HepG2 (cell line): Measurements from ENCODE around the gene GADD45G. TPM values are rescaled to one million over a fixed set of nuclear protein-coding genes. Genes with fewer than 3 reads are reported as not detected.

Experiments used
- ATAC-seq: fragments of 200-7000 bp; cut with Tn5 transposase; 3 replicates; pipeline ENCODE4 v1.9.1; 2020; ENCODE audit warnings: mild to moderate bottlenecking, moderate library complexity
- BruUV-seq: library from RNA; stranded (reverse); fragments of 400-500 nt; replicated peaks from 2 replicates; lab custom pipeline; 2021; lab: Mats Ljungman, UMichigan
- CTCF ChIA-PET: fragments of 300-600 bp; formaldehyde crosslinking; extraction: SDS; loops from one replicate; lab custom pipeline; 2021; ENCODE audit warnings: low total read pairs, inconsistent platforms, low intra/inter-chr PET ratio; lab: Yijun Ruan, JAX
- POLR2A ChIA-PET: fragments of 350-600 bp; sonication (Branson Sonifier 250); formaldehyde crosslinking; loops from one replicate; lab custom pipeline; 2020; ENCODE audit warnings: antibody characterized with exemption, inconsistent platforms; lab: Yijun Ruan, JAX
- DNase-seq: peaks from one replicate; pipeline ENCODE4 v3.0.0-alpha.2; 2015; ENCODE audit warnings: low spot score
- FAIRE-seq: peaks from 3 replicates; lab custom pipeline; 2011; peaks lifted over from hg19 to GRCh38; lab: Jason Lieb, UNC
- H2AFZ ChIP-seq: one replicate; pipeline ENCODE4 v1.6.1; 2011; ENCODE audit warnings: low read length, inconsistent platforms
- H3K27ac ChIP-seq: fragments of 300-600 bp; 3 replicates; pipeline ENCODE4 v1.8.0; 2011; ENCODE audit warnings: mixed run types, mild to moderate bottlenecking, mixed read lengths, low read length, inconsistent platforms; ENCODE audit not compliant: insufficient read depth; ENCODE audit errors: extremely low read length
- H3K27me3 ChIP-seq, 2 experiments: fragments of 200-600 bp in 1 of 2; 2 replicates in 1 of 2; 3 replicates in 1 of 2; pipeline versions ENCODE4 v1.6.0 to v1.8.0; 2011; ENCODE audit warnings: low read length in 2 of 2, mild to moderate bottlenecking in 2 of 2, moderate library complexity in 2 of 2, inconsistent platforms in 1 of 2; ENCODE audit not compliant: insufficient read depth in 2 of 2, control insufficient read depth in 1 of 2
- H3K36me3 ChIP-seq, 2 experiments: fragments of 200-600 bp in 1 of 2; replicated peaks in 1 of 2; 2 replicates in 1 of 2; 3 replicates in 1 of 2; pipeline versions ENCODE4 v1.5.1 to v1.8.0; 2011; ENCODE audit warnings: low read length in 2 of 2, inconsistent platforms in 1 of 2; ENCODE audit not compliant: insufficient read depth in 2 of 2, control insufficient read depth in 1 of 2
- H3K4me1 ChIP-seq: 2 replicates; pipeline ENCODE4 v1.5.1; 2012; ENCODE audit warnings: low read length, inconsistent platforms; ENCODE audit not compliant: insufficient read depth
- H3K4me2 ChIP-seq: 2 replicates; pipeline ENCODE4 v1.6.0; 2011; ENCODE audit warnings: low read depth, low read length, inconsistent platforms
- H3K4me3 ChIP-seq, 3 experiments: fragments of 200-600 bp in 1 of 3; sonication (generic), shearing (Covaris generic) in 1 of 3; replicated peaks in 1 of 3; 2 replicates each; pipeline ENCODE4 v1.5.1; 2011 to 2016; ENCODE audit warnings: low read length in 3 of 3, inconsistent platforms in 2 of 3, low read depth in 2 of 3, mild to moderate bottlenecking in 2 of 3, control low read depth in 1 of 3, mixed read lengths in 1 of 3; ENCODE audit not compliant: insufficient read depth in 1 of 3
- H3K79me2 ChIP-seq: one replicate; pipeline ENCODE4 v1.6.1; 2011; ENCODE audit warnings: low read length, inconsistent platforms; ENCODE audit not compliant: insufficient read depth
- H3K9ac ChIP-seq: 2 replicates; pipeline ENCODE4 v1.6.0; 2011; ENCODE audit warnings: mild to moderate bottlenecking, low read depth, low read length, inconsistent platforms; ENCODE audit not compliant: insufficient read depth
- H3K9me3 ChIP-seq: 2 replicates; pipeline ENCODE4 v1.5.1; 2012; ENCODE audit warnings: mild to moderate bottlenecking, low read length
- H4K20me1 ChIP-seq: 2 replicates; pipeline ENCODE4 v1.6.0; 2011; ENCODE audit warnings: inconsistent platforms, mild to moderate bottlenecking, low read length, moderate library complexity; ENCODE audit not compliant: insufficient read depth
- BCL6 ChIP-seq: IDR thresholded peaks from 2 replicates; pipeline ENCODE4 v1.6.1; 2016; ENCODE audit warnings: missing genetic modification reagents, missing compliant biosample characterization
- ERF ChIP-seq: IDR thresholded peaks from 2 replicates; pipeline ENCODE4 v1.6.1; 2018; ENCODE audit warnings: missing biosample characterization, missing genetic modification reagents
- KLF15 ChIP-seq: sonication (generic); formaldehyde crosslinking; IDR thresholded peaks from 2 replicates; pipeline ENCODE4 v1.8.1; 2023; ENCODE audit warnings: borderline replicate concordance, mild to moderate bottlenecking, inconsistent platforms, missing genetic modification reagents, mixed read lengths
- MAFF ChIP-seq: IDR thresholded peaks from 2 replicates; pipeline ENCODE4 v1.6.1; 2011; ENCODE audit warnings: low read depth, low read length, improper control_type of control experiment
- MYNN ChIP-seq: sonication (generic); formaldehyde crosslinking; IDR thresholded peaks from 2 replicates; pipeline ENCODE4 v1.4.0; 2020; ENCODE audit warnings: mild to moderate bottlenecking, low read depth, missing genetic modification reagents
- NFE2L1 ChIP-seq: sonication (generic); formaldehyde crosslinking; IDR thresholded peaks from 2 replicates; pipeline ENCODE4 v1.4.0; 2020; ENCODE audit warnings: missing genetic modification reagents, mild to moderate bottlenecking, borderline replicate concordance
- PATZ1 ChIP-seq: sonication (generic); formaldehyde crosslinking; IDR thresholded peaks from 2 replicates; pipeline ENCODE4 v1.4.0; 2020; ENCODE audit warnings: missing genetic modification reagents
- SRY ChIP-seq: sonication (generic); formaldehyde crosslinking; IDR thresholded peaks from 2 replicates; pipeline ENCODE4 v1.8.0; 2022; ENCODE audit warnings: mild to moderate bottlenecking, missing genetic modification reagents
- XRCC5 ChIP-seq: fragments of 200-400 bp; formaldehyde crosslinking; optimal IDR thresholded peaks from 2 replicates; pipeline ENCODE3; 2017; ENCODE audit warnings: mild to moderate bottlenecking, low read length
- ZFY ChIP-seq: sonication (generic); formaldehyde crosslinking; IDR thresholded peaks from 2 replicates; pipeline ENCODE4 v1.4.0; 2020; ENCODE audit warnings: missing genetic modification reagents
- ZGPAT ChIP-seq: IDR thresholded peaks from 2 replicates; pipeline ENCODE4 v1.6.1; 2016; ENCODE audit warnings: mild to moderate bottlenecking
- ZNF672 ChIP-seq: sonication (generic); formaldehyde crosslinking; IDR thresholded peaks from 2 replicates; pipeline ENCODE4 v1.8.1; 2022; ENCODE audit warnings: missing genetic modification reagents
- ZSCAN21 ChIP-seq: sonication (generic); formaldehyde crosslinking; IDR thresholded peaks from 2 replicates; pipeline ENCODE4 v1.8.0; 2022; ENCODE audit warnings: mild to moderate bottlenecking, missing genetic modification reagents, moderate library complexity, borderline replicate concordance
- WGBS: methylation state at CpG from one replicate; pipeline ENCODE4 v1.1.6; 2017; ENCODE audit warnings: low lambda C conversion rate; 5-methylcytosine and 5-hydroxymethylcytosine counted together
- in situ Hi-C: cut with HindIII; loops from 2 replicates; pipeline ENCODE4 v1.10.0; 2017; ENCODE audit warnings: low pct_unique_long_range_greater_than_20kb; ENCODE audit not compliant: extremely low pct_ligation_motif_present
- intact Hi-C: fragments of 100-400 bp; cut with micrococcal nuclease; formaldehyde crosslinking; loops from one replicate; pipeline ENCODE4 v1.10.0; 2022; ENCODE audit not compliant: unreplicated experiment
- polyA plus RNA-seq, 8 experiments: library from polyadenylated mRNA; depleted of rRNA in 3 of 8; stranded (reverse) in 7 of 8; unstranded in 1 of 8; fragments of >200 nt; fragmentation: Illumina TruSeq in 4 of 8; extraction: Trizol in 4 of 8; gene quantifications; 2 replicates each; pipeline versions ENCODE4 v1.2.1 to v1.2.3, GENCODE V29; 2011 to 2016; ENCODE audit warnings: low read depth in 4 of 8, missing spikeins in 1 of 8, mixed read lengths in 1 of 8; ENCODE audit not compliant: insufficient read depth in 1 of 8
- total RNA-seq, 5 experiments: library from RNA; depleted of rRNA; stranded (reverse); fragments of >200 nt; fragmentation: Illumina TruSeq; extraction: Trizol; gene quantifications; 2 replicates each; pipeline ENCODE4 v1.2.3, GENCODE V29; 2016; ENCODE audit warnings: low read depth in 1 of 5
- TF ChIP-seq, protein P1 (sequence below): sonication (generic); formaldehyde crosslinking; IDR thresholded peaks from 2 replicates; pipeline ENCODE4 v1.4.0; 2020; ENCODE audit warnings: mild to moderate bottlenecking, missing genetic modification reagents

Gene GADD45G
- total and polyA plus RNA-seq, 2 of the 13 experiments (the other 11 are each of a cell fraction or from before 2014, with no cell fraction given) = not detected

- no peak overlapping the region for H3K27ac ChIP-seq
- no peak overlapping the region for H3K9ac ChIP-seq
- peaks cover 3% of the 10 kb centered on the region; the same call in 1 of the 2 replicates for H4K20me1 ChIP-seq
- intact Hi-C loops = no loop called here
- no peak overlapping the region for H2AFZ ChIP-seq
- CTCF ChIA-PET = interaction anchor here (3.7 kb wide), 1 partner anchor 496 kb away, joined by 42 read pairs; no protein-coding TSS in a partner anchor
- in situ Hi-C loops = loop anchor here (10.0 kb wide), 1 partner anchor 129 kb away; no protein-coding TSS in a partner anchor
- 11% methylated on average over 18 of the region's 40 CpGs for WGBS
- no peaks in the 10 kb centered on the region for H3K79me2 ChIP-seq
- DNase-seq (peak; percentile 27), ATAC-seq (peak; percentile 91), FAIRE-seq (no peak)
- no TSS peak for BruUV-seq
- peaks cover 38% of the 10 kb centered on the region for H3K4me1 ChIP-seq
- POLR2A ChIA-PET = no interaction called here
- no peaks in the 10 kb centered on the region for H3K36me3 ChIP-seq
- H3K4me3 ChIP-seq = peak overlapping the region; percentile 31 to 53 (median 36); a peak in 4 of 6 replicates
- no peaks in the 10 kb centered on the region for H3K9me3 ChIP-seq
- H3K27me3 ChIP-seq = peaks cover 5 to 56% of the 10 kb centered on the region in 2 experiments
- H3K4me2 ChIP-seq = peak overlapping the region; percentile 44
- TF ChIP-seq MAFF (peak; percentile 41; the same call in 1 of the 2 replicates), ZGPAT (CRISPR knock-in tag) (peak; percentile 60; the same call in 1 of the 2 replicates), XRCC5 (peak; percentile 29), ZFY (peak; percentile 60; the same call in 1 of the 2 replicates), BCL6 (CRISPR knock-in tag) (peak; percentile 49; the same call in 1 of the 2 replicates), ERF (CRISPR knock-in tag) (0 out of 2 replicates have a peak, but pooled peaks have one; percentile 33), PATZ1 (CRISPR knock-in tag) (peak; percentile 11; the same call in 1 of the 2 replicates), ZSCAN21 (peak; percentile 69; the same call in 1 of the 2 replicates), NFE2L1 (peak; percentile 90; the same call in 1 of the 2 replicates), SRY (CRISPR knock-in tag) (no peak), ZNF672 (no peak), KLF15 (CRISPR knock-in tag) (no peak), MYNN (CRISPR knock-in tag) (no peak)
- TF ChIP-seq, protein P1, sequence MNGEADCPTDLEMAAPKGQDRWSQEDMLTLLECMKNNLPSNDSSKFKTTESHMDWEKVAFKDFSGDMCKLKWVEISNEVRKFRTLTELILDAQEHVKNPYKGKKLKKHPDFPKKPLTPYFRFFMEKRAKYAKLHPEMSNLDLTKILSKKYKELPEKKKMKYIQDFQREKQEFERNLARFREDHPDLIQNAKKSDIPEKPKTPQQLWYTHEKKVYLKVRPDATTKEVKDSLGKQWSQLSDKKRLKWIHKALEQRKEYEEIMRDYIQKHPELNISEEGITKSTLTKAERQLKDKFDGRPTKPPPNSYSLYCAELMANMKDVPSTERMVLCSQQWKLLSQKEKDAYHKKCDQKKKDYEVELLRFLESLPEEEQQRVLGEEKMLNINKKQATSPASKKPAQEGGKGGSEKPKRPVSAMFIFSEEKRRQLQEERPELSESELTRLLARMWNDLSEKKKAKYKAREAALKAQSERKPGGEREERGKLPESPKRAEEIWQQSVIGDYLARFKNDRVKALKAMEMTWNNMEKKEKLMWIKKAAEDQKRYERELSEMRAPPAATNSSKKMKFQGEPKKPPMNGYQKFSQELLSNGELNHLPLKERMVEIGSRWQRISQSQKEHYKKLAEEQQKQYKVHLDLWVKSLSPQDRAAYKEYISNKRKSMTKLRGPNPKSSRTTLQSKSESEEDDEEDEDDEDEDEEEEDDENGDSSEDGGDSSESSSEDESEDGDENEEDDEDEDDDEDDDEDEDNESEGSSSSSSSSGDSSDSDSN (CRISPR knock-in tag) = peak; percentile 89
These were observed 1.3 kb downstream of the GADD45G start for GRCh38 chr9:89606049-89606623.
